GM15510 (cell line): Measurements from ENCODE around the gene KCNQ2.

Experiments
- POLR2A ChIP-seq: IDR thresholded peaks from 3 replicates; pipeline ENCODE4 v1.6.1; 2011; ENCODE audit warnings: borderline replicate concordance; ENCODE audit not compliant: insufficient read length; ENCODE audit errors: extremely low read depth

Gene KCNQ2

DNA sequence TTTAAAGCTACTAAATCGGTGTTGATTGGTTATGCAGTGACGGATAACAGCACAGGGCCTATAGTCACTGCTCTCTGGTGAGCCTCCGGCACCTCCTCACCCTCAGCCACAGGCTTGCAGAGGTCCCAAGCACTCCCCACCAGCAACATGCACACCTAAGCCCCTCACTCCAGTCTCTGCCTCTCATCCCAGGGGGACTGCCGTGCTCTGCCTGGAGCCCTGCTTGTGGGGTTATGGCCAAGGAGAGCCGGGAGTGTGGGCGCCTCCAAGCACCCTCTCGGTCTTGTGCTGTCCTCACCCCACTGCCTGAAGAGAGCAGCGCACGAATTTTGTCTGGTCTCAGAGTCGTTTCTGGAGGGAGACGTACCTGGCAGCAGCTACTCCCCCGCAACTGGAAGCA is 33.3 kb upstream of the KCNQ2 start:
- TF ChIP-seq POLR2A: no peak

DNA sequence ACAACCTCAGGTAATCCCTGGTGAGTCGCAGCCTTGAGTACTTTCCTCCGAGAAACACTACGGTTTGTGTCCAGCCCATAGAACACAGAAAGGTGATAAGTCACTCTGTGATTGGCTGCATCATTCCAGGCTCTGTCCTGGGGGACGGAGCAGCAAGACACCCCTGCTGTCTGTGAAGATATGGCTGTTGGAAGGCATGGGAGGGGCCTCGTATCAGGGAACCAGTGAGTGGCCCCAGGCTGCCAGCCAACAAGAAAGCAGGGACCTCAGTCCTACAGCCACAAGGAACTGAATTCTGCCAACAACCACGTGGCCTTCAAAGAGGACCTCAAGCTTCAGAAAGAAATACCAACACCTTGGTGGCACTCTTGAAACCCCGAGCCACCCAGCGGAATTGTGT is 32.8 kb upstream of the KCNQ2 start:
- TF ChIP-seq POLR2A: no peak

DNA sequence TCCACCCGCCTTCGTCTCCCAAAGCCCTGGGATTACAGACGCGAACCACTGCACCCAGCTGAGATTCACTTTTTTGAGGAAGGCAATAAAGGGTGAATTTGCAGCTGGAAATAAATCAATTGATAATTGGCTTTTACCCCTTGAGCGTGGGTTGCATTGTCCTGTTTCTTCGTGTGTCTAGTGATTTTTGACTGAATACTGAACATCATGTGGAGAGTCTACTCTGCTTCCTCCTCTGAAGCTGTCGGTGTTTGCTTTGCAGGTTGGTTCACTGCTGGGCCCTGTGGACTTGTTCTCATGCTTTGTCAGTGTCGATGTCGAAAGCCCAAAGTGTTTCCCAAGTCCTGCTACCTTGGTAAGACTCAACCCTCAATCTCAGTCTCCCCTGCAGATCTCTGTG is 32.2 kb upstream of the KCNQ2 start:
- TF ChIP-seq POLR2A: no peak

DNA sequence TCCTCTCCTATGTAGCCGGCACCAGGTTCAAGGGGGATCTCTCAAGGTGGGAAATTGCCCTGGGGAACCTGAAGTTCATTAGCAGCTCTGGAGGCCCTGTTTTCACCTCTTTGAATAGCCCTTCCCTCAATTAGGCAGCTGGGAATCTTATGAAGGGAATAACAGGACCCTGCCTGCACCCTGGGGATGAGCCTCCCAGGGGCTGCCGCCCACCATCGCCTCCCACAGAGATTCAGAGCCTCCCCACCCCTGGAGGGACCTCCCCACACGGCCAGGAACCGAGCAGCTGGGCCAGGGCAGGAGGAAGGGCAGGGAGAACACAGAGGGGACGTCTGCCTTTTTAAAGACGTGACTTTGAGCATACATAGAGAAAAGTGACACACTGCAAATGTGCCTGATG is 31.1 kb upstream of the KCNQ2 start:
- no peak for TF ChIP-seq POLR2A

DNA sequence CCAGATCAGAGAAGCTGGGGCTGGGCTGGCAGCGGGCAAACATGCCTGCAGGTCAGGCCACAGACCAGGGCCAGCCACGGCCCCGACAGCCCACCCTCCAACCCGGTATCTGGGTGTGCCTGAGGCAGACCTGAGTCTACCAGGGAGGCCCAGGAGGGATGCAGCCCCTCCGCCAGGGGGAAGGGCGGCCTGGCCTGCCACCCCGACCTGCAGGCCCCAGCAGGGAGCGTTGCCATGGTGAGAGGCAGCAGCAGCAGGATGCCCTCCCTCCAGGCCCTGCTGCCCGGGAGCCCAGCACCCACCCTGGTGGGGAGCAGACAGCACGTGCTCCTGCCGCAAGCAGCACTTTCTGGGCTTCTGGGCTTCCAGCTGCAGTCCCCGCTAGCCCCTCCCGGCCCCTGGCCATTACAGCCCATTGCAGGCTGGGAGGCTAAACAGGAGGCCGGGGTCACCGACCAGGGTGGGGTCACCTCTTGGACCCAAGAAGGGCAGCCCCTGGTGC is 30.3 kb upstream of the KCNQ2 start:
- TF ChIP-seq POLR2A: no peak

DNA sequence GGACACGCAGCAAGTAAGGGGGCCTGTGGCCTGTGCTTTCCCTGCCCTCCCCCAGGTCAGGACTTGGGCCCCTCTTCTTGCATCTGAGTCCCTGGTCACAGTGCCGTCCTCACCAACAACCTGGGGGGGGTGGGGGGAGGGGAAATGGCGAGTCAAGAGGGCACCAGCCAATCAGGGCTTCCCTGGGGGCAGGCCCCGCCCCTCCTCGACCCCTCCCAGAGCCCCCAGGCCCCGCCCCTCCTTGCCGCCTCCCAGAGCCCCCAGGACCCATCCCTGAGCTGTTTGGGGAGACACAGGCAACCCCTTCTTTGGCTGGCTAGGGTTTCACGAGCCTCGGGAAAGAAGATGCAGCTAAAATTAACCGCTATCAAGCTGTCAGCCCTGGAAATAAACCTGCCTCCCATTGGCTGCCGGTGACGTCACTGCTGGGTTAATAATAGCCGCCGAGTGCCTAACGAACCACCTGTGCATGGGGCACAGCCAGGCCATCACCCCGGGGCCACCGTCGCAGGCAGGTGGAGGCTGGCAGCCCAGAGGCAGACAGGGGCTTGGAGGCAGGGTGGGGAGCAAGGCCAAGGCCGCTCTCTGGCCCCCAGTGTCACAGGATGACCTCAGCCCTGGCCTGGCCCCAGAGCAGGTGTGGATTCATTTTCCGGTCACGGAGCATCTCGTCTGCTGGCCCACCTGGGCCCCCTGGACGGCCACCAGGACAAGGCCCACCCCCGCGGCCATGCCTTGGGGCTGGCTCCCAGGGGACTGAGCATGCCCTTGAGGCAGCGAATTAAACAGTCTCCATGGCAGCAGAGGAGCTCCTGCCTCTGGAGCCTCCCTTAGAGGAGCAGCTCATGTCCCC is 29.6 kb upstream of the KCNQ2 start:
- TF ChIP-seq POLR2A: no peak

DNA sequence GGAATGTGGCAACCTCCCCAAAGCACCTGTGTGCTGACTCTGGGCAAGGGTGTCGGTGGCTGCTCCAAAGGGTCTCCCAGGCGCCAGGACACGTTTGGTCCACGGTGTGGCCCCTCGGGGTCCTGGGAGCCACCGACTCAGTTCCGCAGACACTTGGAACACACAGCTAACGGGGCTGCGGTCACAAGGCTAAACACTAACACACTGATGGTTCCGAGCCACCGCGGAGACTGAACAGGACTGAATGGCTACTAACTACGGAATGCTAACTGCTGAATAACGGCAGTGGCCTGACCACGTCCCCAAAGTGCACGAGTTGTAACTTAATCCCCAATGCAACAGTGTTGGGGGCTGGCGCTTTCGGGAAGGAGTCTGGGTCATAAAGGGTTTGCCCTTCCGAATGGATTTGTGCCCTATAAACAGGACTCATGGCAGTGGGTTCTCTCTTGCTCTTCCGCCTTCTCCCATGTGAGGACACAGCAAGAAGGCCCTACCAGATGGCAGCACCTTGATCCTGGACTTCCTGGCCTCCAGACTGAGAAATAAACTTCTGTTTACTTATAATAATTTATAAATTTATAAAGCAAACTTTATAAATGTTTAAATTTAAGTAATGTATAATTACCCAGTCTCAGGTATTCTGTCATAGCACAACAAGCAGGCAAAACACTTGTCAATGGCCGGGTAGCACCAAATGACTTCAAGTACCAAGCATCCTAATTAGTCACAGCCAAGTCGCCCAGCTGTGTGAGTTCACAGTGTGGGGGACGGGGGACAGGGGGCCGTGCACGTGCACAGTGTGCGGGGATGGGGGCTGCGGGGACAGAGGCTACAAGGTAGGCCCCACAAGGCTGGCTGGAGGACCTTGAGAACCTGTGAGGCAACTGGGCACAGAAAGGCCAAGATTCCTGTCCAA is 28.7 kb upstream of the KCNQ2 start:
- TF ChIP-seq POLR2A: no peak

DNA sequence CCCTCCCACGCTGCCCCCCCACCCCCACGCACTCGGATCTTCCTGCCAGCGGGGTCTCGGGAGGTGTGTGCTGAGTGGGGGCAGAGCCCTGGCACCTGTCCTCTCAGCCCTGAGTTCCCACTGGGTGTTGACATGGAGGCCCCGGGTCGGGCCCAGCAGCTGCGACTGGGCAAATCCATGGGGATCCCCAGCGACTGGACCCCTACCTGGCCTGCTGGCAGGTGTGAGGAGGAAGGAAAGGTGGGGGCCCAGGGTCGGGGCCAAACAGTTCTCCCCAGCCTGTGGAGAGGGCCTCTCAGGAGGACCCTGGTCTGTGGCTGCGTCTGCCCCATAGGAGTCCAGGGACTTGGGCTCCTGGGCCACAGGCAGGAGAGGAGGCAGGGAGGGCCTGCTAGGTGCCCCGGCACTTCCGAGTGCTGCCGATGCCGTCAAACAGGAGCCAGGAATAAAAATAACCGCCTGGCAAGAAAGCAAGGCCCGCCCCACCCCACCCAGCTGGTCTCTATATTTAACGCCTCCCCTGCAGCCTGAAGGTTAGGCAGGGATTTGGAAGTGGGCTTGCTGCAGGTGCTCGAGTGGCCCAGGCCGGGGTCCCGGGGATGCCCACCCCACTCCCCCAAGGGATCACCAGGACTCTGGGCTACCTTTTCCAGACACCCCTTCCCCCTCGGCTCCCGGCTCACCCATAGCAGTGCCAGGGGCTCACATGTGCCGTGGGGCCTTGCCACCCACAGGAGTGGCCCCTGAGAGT is 27.9 kb upstream of the KCNQ2 start:
- TF ChIP-seq POLR2A: no peak

DNA sequence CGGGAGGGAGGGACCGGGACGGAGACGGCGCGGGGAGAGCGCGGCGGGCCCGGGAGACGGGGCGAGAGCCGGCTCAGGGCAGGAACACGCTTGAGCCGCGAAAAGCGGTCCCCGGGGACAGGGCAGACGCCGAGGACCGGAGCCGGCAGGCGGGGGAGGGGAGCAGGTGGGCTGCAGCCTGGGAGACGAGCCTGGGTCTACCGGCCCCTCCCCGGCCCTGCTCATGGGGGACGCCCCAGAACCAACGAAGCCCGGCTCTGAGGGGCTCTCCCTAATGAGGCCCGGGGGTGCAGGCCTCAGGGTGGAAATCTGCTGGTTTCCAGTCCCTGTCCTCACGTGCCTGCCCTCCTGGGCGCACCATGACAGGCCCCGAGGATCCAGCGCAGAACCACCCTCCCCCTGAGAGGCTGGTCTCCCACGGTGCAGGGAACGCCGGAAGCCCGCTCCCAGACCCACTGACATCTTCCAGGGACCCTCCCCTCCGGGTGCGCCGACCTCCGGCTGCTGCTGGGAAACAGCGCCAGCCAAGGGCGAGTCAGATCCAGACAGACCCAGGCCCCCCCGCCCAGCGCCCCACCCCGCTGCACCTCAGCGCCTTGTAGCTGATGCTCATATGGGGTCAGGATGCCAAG is 27.0 kb upstream of the KCNQ2 start:
- no peak for TF ChIP-seq POLR2A

DNA sequence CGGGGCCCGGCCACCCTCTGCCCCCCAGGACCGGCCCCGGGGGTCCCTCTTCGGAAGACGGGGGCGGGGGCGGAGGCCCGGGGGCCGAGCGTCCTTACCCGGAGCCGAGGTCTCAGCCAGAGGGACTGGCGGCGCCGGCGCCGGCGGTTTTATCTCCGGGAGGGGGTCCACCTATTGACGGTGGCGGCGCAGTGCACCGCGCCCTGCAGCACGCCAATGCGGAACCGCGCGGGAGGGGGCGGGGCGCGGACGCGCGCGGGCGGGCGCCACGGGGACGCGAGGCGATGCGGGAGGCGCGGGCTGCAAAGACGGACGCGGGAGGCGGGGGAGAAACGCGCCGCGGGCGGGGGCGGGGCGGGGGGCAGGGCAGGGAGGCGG is 26.5 kb upstream of the KCNQ2 start, which contains the start of gene EEF1A2:
Gene EEF1A2, minus strand, starts transcription at position 124 of the 378 bp plus-strand sequence. CDS start 1,320 bp downstream, outside the sequence.
- TF ChIP-seq POLR2A: no peak

DNA sequence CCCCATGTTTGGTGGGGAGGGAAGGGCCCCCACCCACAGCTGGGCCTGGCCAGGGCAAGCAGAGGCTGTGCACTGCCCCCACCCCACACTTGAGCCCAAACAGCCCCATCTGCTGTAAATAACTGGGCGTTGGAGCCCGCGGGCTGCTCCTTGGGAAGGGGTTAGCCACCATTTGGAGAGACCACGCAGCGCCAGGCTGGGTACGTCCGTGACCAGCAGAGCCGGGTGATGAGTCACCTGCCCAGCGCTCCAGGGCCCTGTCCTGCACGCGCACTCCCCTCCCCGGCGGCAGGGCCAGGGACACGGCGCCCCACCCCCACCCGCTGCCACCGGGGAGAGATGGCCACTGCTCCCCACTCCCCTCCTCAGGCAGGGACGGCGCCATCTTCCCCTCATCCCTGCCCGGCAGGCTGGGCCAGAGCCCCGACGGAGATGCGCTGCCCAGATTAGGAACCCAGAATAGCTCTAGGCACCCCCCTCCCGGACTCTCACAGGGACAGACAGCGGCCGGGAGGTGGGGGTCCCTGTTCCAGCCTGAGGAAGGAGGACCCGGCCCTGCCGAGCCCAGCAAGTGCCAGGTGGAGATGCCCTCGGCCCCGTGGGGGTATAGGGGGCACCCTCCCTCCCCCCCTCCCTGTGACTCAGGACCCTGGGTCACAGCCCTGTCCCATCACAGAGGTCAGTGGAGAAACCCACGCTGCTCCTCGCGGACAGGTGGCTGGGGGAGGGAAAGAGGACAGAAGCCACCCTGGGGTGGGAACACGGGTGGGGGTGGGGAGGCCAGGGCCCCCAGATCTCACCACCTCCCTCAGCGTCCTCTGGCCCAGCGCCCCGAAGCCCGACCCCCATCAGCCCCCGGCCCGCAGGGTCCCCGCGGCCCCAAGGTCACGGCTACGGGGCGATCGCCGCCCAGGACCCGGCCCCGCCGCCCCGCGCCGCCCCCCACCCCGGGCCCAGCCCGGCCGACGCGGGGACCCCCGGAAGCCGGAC is 25.8 kb upstream of the KCNQ2 start:
- no peak for TF ChIP-seq POLR2A

DNA sequence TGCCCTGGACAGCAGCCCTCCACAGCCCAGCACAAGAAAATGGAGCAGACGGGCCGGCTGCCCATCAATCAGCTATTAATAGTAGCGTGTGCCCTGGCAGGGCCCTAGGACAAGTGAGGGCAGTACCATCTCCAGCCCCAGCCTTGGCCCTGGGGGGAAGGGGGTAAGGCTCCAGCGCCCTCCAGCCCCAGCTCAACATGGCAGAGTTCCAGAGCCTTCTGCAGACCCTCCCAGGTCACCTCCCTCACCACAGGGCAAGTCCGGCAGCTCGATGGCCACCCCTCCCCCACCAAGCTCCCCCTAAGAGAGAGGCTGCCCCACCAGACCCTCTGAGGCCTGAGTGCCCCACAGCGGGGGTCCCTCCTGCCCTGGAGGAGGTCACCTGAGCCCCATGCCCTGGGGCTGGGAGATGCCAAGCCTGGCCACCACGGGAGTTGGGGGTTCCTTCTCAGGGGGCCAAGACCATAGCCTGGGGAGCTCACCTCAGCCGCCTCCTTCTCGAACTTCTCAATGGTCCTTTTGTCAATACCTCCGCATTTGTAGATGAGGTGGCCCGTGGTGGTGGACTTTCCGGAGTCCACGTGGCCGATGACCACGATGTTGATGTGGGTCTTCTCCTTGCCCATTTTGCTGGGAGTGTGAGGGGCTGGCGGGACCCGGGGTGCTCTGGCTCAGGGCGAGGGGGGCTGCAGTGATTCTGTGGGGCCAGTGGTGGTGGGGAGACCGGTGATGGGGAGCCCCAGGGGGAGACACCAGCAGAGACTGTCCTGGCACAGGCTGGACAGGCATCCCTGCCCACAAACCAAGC is 24.9 kb upstream of the KCNQ2 start:
- TF ChIP-seq POLR2A: no peak
